HG02623 (cell line): ENCODE data around the gene ASNSD1.

ENCODE experiments used
- ATAC-seq: cut with Tn5 transposase; IDR thresholded peaks from one replicate; pipeline ENCODE4 v1.9.1; 2021; ENCODE audit warnings: moderate library complexity; ENCODE audit not compliant: unreplicated experiment

Gene ASNSD1

DNA sequence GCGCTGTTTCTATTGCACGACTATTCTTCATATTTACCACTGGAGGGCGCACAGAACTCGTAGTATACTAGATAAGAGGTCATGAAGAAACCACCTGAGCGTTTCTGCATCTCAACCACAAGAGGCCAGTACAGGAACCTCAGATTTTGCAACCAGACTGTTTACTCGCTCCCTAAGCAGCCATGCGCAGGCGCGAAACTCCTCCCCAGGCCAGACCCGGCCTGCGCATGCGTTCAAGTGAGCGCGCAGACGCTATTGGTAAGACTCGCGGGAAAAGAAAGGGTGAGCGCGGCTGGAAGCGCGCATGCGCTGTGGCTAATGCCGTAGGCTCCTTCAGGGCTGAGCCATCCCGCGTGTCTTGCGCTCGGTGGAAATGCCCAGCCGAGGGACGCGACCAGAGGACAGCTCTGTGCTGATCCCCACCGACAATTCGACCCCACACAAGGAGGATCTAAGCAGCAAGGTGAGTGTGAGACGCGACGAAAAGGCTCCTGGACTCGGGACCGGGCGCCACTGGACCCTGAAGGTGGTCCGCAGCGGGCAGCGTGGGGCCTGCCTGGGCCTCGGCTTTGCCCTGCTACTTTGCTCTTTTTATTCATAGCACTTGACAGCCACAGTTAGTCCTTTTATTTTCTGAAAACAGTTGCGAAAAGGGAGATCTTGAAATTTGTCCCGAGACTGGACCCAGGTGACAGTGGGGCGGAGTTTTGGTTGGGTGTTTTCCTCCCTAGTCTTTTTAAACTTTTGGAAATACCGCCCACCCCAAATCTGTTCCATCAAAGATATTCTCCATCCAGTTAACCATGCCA lies at the start of gene ASNSD1:
Gene ASNSD1, plus strand, starts transcription at position 312 of the 809 bp plus-strand sequence. CDS start 4,674 bp downstream, outside the sequence.
- ATAC-seq, result peak; percentile 93

DNA sequence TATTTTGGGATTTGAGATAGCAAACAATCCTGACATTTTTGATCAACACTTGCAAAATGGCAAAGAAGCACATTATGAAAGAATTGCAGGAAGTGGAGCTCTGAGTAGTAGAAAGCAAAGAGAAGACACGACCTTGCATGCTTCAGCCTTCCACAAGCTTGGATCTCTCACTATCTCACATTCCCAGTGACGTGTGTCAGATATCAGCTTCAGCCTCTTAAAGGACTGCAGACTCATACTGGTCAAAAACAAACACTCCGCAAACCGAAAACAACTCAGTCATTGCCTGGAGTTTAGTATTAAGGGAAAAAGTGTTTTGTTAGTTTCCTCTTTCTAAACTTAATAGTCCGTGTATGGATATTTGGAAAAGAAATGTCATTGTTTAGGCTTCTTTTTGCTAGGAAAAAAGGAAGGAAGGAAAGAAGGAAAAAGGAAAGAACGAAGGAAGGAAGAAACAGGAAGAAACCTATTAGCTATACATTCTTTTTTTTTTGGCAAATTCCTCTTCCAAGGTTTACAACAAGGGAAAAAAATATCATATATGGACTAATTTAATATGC lies 48.1 kb upstream of the ASNSD1 start:
- ATAC-seq, result no peak

- no peak for ATAC-seq
Observed at GRCh38 chr2:189613650-189614420, 47.4 kb upstream of the ASNSD1 start.

- no peak for ATAC-seq
Observed at GRCh38 chr2:189614585-189614984, 46.7 kb upstream of the ASNSD1 start.

- no peak for ATAC-seq
Observed at GRCh38 chr2:189618197-189618596, 43.1 kb upstream of the ASNSD1 start.

- no peak for ATAC-seq
Observed at GRCh38 chr2:189621781-189622180, 39.5 kb upstream of the ASNSD1 start.

- ATAC-seq, result no peak
Observed at GRCh38 chr2:189623049-189623448, 38.2 kb upstream of the ASNSD1 start.

- ATAC-seq, result no peak
Observed at GRCh38 chr2:189624648-189625355, 36.5 kb upstream of the ASNSD1 start.

DNA sequence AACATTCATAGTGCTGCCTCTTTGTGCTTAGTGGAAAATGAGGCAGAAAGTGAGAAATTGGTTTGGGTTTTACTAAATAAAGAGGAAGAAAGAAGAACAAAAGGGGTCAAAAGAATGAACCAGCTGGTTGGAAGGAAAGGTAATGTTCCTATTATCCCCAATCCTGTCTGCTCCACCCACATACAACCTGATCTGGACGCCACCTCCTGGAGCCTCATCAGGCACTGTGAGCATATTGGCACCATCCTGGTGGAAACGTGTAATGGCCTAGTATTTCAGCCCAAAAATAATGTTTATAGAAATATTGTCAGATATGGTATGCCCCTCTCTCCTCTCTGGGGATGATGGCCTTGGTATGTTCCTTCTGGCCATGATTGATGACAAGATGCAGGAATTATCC lies 35.6 kb upstream of the ASNSD1 start:
- ATAC-seq, result no peak

DNA sequence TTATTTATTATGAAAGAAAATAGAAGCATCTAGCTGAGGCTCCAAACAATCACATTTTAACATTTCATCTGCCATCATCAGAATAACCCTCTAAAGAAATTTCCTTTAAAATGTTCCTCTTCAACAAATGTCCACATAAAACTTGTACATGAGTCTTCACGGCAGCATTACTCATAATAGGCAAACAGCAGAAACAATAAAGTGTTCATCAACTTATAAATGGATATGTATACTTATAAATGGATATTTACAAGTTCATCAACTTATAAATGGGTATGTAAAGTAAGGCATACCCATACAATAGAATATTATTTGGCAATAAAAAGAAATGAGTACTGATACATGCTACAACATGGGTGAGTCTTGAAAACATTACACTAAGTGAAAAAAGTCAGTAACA lies 33.5 kb upstream of the ASNSD1 start:
- ATAC-seq, result no peak

GRCh38 chr2:189628817-189629530 lies 32.3 kb upstream of the ASNSD1 start:
- no peak for ATAC-seq

DNA sequence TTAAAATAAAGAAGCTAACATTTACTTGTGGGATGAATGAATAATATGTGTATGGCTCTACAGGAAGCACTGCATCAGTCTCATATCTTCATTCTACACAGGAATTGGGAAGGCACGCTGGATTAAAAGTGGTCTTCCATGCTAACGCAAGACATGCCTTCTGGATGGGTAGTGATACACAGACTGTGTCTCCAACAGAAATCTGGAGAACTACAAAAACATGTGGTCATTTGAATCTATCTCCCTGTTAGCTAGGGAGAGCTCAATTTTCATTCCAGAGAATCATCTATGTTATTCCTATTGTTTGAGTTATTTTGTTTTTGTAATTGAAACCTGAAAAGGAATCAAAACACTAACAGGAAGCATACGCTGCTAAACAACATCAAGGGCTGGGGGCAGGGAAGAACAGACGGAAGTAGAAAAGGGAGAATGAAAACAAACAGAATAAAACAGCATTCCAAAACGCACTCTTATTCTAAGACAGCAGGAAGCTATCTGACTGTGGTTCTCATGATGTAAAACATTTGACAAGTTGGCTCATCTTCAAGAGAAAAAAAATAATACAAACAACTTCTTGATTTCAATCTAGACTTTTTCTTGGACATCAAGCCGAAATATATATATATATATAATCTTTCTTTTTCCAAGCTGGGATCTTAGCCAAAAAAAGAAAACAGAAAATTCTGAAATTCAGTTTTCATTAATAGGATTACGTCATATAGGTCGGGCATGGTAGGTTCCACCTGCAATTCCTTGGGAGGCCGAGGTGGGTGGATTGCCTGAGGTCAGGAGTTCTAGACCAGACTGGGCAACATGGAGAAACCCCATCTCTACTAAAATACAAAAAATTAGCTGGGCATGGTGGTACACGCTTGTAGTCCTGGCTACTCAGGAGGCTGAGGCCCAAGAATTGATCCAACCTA lies 31.5 kb upstream of the ASNSD1 start:
- no peak for ATAC-seq

GRCh38 chr2:189631849-189632248 lies 29.4 kb upstream of the ASNSD1 start:
- ATAC-seq, result no peak

DNA sequence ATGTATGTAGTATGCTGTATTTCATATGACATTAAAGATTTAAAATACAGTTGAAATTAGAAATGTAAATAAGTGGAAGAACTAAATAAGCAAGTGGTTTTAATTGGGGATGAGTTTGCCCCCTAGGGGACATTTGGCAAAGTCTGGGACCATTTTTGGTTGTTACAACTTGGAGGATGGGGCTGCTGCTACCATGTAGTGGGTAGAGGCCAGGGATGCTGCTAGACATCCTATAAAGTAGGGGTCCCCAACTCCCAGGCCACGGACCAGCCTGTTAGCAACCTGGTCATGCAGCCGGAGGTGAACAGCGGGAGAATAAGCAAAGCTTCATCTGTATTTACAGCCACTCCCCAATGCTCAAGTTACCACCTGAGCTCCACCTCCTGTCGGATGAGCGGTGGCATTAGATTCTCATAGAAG lies 27.9 kb upstream of the ASNSD1 start:
- ATAC-seq, result no peak

DNA sequence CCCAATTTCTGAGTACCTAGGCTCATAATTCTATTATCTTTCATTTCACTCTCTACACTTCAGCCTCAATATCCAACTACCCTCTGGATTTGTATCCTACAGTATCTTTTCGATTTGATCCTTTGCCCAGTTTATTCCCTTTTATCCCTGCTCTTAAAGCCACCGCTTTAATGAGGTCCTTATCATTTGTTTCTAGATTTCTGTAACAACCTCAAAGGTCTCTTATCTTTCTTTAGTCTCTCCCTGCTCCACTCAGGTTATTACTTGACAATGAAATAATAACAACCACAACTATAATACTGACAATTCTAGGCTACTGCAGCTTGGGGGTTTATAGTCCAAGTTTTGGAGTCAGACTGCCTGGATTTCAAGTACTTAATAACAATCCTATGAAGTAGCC lies 25.9 kb upstream of the ASNSD1 start:
- ATAC-seq, result no peak

DNA sequence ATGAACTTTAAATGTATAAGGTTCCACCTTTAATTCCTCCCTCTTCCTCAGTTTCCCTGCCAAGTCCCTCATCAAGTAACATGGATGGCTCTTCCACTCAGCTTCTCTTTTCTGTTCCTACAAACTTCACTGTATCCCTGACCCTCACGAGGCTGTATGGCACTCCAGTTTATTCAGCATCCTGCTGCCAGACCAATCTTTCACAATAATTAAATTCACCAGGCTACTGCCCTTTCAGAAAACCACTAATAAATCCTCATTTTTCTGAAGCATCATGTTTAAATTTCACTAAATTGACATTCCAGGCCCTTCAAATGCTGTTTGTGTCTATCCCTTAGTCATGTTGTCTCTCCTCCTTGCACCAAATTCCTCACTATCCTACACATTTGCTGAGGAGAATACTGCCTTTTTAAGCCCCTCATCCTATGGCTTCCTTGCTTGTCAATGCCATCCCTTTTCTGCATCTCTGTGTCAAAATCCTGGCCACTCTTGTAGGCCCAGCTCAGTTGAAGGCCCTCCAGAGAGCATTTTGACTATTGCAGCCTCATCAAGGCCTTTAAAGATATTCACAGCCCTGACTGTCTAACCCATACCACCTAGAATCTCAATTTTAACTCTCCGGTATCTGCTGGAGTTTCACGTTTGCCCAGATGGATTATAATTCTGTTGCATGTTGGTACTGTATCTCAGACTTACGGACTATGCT lies 22.8 kb upstream of the ASNSD1 start:
- ATAC-seq, result no peak

DNA sequence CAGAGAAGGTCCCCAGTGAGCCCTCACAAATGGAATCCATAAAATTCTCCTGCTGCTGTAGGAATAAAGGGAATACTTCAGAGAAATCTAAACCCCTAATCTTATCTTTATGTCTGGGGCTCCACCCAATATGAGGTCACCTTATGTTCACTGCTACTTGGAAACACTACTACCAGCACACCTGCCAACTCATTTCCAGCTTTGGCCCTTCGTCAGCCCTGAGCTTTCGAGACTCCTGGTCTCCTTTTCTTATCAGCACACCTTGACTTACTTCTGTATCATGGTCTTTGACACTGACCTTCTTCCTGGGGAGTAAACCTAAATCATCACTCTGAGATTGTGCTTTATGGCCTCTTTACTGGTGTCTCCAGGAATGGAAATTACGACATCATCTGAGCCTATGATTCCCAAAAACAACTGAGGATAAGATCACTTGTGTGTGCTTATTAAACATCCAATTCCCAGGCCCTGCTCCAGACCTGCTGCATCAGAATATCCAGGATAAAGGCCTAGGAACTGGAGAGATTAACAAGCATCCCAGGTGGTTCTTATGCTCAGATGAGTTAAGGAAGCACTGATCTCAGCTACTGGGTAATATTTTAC lies 22.2 kb upstream of the ASNSD1 start:
- ATAC-seq, result no peak

DNA sequence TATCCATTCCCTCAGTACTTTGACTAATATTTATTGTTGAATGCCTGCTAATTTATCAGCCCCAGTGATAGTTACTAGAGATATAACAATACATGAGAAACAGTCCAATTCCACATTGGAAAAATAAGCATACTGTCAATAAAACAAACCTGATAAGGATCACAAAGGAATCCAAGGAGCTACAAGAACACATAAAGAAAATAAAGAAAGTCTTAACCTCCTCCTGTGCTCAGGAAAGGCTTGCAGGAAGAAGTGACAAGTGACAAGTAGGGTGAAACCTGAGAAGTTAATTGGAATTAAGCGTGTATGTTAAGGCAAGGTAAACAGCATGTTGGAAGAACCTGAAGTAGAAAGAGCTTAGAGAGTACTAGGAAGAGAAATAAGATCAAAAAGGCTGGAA lies 20.3 kb upstream of the ASNSD1 start:
- ATAC-seq, result no peak

DNA sequence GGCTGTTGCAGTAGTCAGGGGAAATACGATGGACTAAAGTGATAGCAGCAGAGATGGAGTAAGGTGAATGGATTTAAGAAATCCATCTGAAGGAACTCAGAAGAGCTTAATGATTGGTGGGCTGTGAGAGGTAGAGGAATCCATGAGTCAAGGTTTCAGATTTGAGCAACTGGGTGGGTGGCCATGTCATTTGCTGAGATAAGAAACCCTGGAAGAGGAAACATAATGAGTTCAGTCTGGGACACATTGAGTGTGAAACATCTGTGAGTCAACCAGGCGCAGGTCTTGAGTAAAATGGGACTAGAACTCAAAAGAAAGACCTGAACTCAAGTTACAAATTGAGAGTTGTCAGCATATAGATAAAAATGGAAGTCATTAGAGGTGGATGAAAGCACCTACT lies 19.7 kb upstream of the ASNSD1 start:
- ATAC-seq, result no peak
